Skeletal muscle tissue (tissue), 4 donors: ENCODE results near the gene FAM3B. TPM values are rescaled to one million over a fixed set of nuclear protein-coding genes. Genes with fewer than 3 reads are reported as not detected.

Experiments used
- H3K27ac ChIP-seq: one replicate; pipeline ENCODE4 v1.7.0; 2013; ENCODE audit warnings: mild to moderate bottlenecking, low read depth, low read length, inconsistent platforms
- H3K27me3 ChIP-seq, 3 donors: one replicate each; pipeline ENCODE4 v1.7.0; 2013; ENCODE audit warnings: low read length in 3 of 3; ENCODE audit not compliant: control insufficient read depth in 3 of 3, insufficient read depth in 3 of 3
- H3K36me3 ChIP-seq, 3 donors: one replicate each; pipeline ENCODE4 v1.7.0; 2013; ENCODE audit warnings: low read length in 3 of 3; ENCODE audit not compliant: control insufficient read depth in 3 of 3, insufficient read depth in 3 of 3
- H3K4me1 ChIP-seq, 3 donors: one replicate each; pipeline ENCODE4 v1.7.0; 2013; ENCODE audit warnings: low read length in 3 of 3, mild to moderate bottlenecking in 3 of 3; ENCODE audit not compliant: control insufficient read depth in 3 of 3, insufficient read depth in 3 of 3
- H3K4me3 ChIP-seq, 3 donors: one replicate each; pipeline ENCODE4 v1.7.0; 2013; ENCODE audit warnings: low read length in 3 of 3
- H3K9ac ChIP-seq, 3 donors: one replicate each; pipeline ENCODE4 v1.7.0; 2013; ENCODE audit warnings: low read length in 3 of 3, mild to moderate bottlenecking in 3 of 3, moderate library complexity in 2 of 3, low read depth in 1 of 3
- H3K9me3 ChIP-seq, 3 donors: one replicate each; pipeline ENCODE4 v1.7.0; 2013; ENCODE audit warnings: low read length in 3 of 3; ENCODE audit not compliant: control insufficient read depth in 3 of 3
- total RNA-seq: library from RNA; depleted of rRNA; stranded (reverse); fragments of >200 nt; gene quantifications from one replicate; pipeline ENCODE4 v1.2.3, GENCODE V29; 2014
- donor health status: Osteomylitis.

The FAM3B gene
- total RNA-seq, 1 donor from 2014 or later: not detected

- Histone ChIP-seq H3K4me3 (no peak overlapping the region), H3K27me3 (peaks cover 0 to 13% (median 0%) of the 10 kb centered on the region in 3 donors), H3K4me1 (peaks cover 0 to 5% (median 0%) of the 10 kb centered on the region in 3 donors), H3K9ac (no peak overlapping the region), H3K27ac (no peak overlapping the region), H3K9me3 (no peaks in the 10 kb centered on the region), H3K36me3 (peaks cover 0 to 4% (median 0%) of the 10 kb centered on the region in 3 donors)
Observed at GRCh38 chr21:41390043-41390639, 73.5 kb downstream of the FAM3B start.

GRCh38 chr21:41393876-41394465 lies 77.4 kb downstream of the FAM3B start:
- H3K9ac ChIP-seq: no peak overlapping the region
- no peak overlapping the region for H3K4me3 ChIP-seq
- peaks cover 0 to 15% (median 0%) of the 10 kb centered on the region in 3 donors for H3K27me3 ChIP-seq
- H3K27ac ChIP-seq: no peak overlapping the region
- H3K36me3 ChIP-seq: peaks cover 0 to 4% (median 3%) of the 10 kb centered on the region in 3 donors
- H3K4me1 ChIP-seq: no peaks in the 10 kb centered on the region
- H3K9me3 ChIP-seq: no peaks in the 10 kb centered on the region

- Histone ChIP-seq H3K9ac (no peak overlapping the region), H3K27me3 (peaks cover 0 to 10% (median 0%) of the 10 kb centered on the region in 3 donors), H3K4me1 (no peaks in the 10 kb centered on the region), H3K36me3 (peaks cover 0 to 6% (median 5%) of the 10 kb centered on the region in 3 donors), H3K9me3 (no peaks in the 10 kb centered on the region), H3K4me3 (no peak overlapping the region), H3K27ac (no peak overlapping the region)
Observed at GRCh38 chr21:41396558-41397075, 80.0 kb downstream of the FAM3B start.

GRCh38 chr21:41397471-41397891 lies 80.9 kb downstream of the FAM3B start:
- Histone ChIP-seq H3K27ac (no peak overlapping the region), H3K9me3 (no peaks in the 10 kb centered on the region), H3K4me1 (no peaks in the 10 kb centered on the region), H3K36me3 (peaks cover 0 to 12% (median 5%) of the 10 kb centered on the region in 3 donors), H3K9ac (no peak overlapping the region), H3K4me3 (no peak overlapping the region), H3K27me3 (peaks cover 0 to 14% (median 0%) of the 10 kb centered on the region in 3 donors)

GRCh38 chr21:41398251-41398650 lies 81.7 kb downstream of the FAM3B start:
- Histone ChIP-seq H3K4me3 (no peak overlapping the region), H3K27ac (no peak overlapping the region), H3K27me3 (peaks cover 0 to 13% (median 0%) of the 10 kb centered on the region in 3 donors), H3K36me3 (peaks cover 0 to 16% (median 5%) of the 10 kb centered on the region in 3 donors), H3K9me3 (no peaks in the 10 kb centered on the region), H3K4me1 (no peaks in the 10 kb centered on the region), H3K9ac (no peak overlapping the region)

GRCh38 chr21:41398831-41399230 lies 82.2 kb downstream of the FAM3B start:
- Histone ChIP-seq H3K4me3 (no peak overlapping the region), H3K27me3 (peaks cover 0 to 12% (median 0%) of the 10 kb centered on the region in 3 donors), H3K27ac (no peak overlapping the region), H3K9me3 (no peaks in the 10 kb centered on the region), H3K36me3 (peaks cover 0 to 16% (median 5%) of the 10 kb centered on the region in 3 donors), H3K4me1 (no peaks in the 10 kb centered on the region), H3K9ac (no peak overlapping the region)

- no peak overlapping the region for H3K4me3 ChIP-seq
- no peaks in the 10 kb centered on the region for H3K4me1 ChIP-seq
- H3K9ac ChIP-seq: no peak overlapping the region
- H3K27ac ChIP-seq: no peak overlapping the region
- H3K9me3 ChIP-seq: no peaks in the 10 kb centered on the region
- peaks cover 0 to 18% (median 9%) of the 10 kb centered on the region in 3 donors for H3K36me3 ChIP-seq
- H3K27me3 ChIP-seq: peaks cover 0 to 7% (median 0%) of the 10 kb centered on the region in 3 donors
Observed at GRCh38 chr21:41399246-41399800, 82.7 kb downstream of the FAM3B start.

GRCh38 chr21:41402231-41402630 lies 85.6 kb downstream of the FAM3B start:
- peaks cover 0 to 4% (median 0%) of the 10 kb centered on the region in 3 donors for H3K27me3 ChIP-seq
- H3K4me3 ChIP-seq: no peak overlapping the region
- H3K4me1 ChIP-seq: no peaks in the 10 kb centered on the region
- no peaks in the 10 kb centered on the region for H3K9me3 ChIP-seq
- no peak overlapping the region for H3K9ac ChIP-seq
- H3K36me3 ChIP-seq: peaks cover 0 to 23% (median 8%) of the 10 kb centered on the region in 3 donors
- no peak overlapping the region for H3K27ac ChIP-seq

GRCh38 chr21:41402796-41403195 lies 86.2 kb downstream of the FAM3B start:
- peaks cover 0 to 4% (median 0%) of the 10 kb centered on the region in 3 donors for H3K27me3 ChIP-seq

GRCh38 chr21:41403331-41403730 lies 86.7 kb downstream of the FAM3B start:
- H3K4me3 ChIP-seq: no peak overlapping the region
- no peaks in the 10 kb centered on the region for H3K4me1 ChIP-seq
- H3K27ac ChIP-seq: no peak overlapping the region
- peaks cover 0 to 4% (median 0%) of the 10 kb centered on the region in 3 donors for H3K27me3 ChIP-seq
- peaks cover 0 to 30% (median 14%) of the 10 kb centered on the region in 3 donors for H3K36me3 ChIP-seq
- H3K9ac ChIP-seq: no peak overlapping the region
- H3K9me3 ChIP-seq: no peaks in the 10 kb centered on the region

More at GRCh38 chr21:41402796-41403195, 86.2 kb downstream of the FAM3B start:
- no peak overlapping the region for H3K9ac ChIP-seq
- H3K36me3 ChIP-seq: peaks cover 0 to 29% (median 10%) of the 10 kb centered on the region in 3 donors
- H3K27ac ChIP-seq: no peak overlapping the region
- no peaks in the 10 kb centered on the region for H3K4me1 ChIP-seq
- no peak overlapping the region for H3K4me3 ChIP-seq
- H3K9me3 ChIP-seq: no peaks in the 10 kb centered on the region
